ENCODE measurements around the gene DOK6.

The DOK6 gene

DNA sequence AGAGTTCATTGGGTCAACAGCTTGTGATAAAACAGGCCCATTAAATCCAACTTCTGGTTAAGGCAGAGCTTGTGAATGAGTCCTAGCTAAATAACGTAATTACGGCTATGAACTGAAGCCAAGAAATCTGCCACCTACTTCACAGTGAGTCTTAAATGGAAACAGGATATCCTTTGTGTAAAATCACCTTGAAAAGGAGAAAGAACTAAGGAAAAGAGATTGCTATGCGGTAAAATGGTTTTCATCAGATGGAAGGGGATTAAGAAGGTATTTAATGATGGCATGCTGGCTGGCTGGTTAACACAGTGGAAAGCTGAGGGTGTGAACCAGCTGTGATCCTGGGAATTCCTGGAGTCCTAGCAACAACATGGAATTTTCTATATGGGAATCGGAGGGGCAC is 156.6 kb downstream of the DOK6 start:
- DNase-seq = no peak

DNA sequence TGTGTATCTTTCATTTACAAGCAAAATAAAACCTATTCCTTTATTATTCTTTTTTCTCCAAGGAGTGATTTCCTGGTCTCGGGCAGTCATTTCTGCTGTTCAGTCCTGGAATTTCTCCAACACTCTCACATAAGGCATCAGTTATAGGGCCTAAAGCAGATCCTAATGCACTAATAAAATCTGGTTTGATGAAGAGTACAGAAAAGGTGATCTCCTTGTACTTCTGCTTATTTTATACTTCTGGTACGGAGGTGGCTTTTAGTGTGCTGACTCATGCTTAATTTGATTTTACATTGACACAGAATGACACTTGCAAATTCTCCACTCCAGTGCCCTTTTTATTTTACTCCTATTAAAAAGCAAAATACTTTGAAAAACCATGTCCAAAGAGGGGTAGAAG is 157.4 kb downstream of the DOK6 start:
- DNase-seq = no peak

DNA sequence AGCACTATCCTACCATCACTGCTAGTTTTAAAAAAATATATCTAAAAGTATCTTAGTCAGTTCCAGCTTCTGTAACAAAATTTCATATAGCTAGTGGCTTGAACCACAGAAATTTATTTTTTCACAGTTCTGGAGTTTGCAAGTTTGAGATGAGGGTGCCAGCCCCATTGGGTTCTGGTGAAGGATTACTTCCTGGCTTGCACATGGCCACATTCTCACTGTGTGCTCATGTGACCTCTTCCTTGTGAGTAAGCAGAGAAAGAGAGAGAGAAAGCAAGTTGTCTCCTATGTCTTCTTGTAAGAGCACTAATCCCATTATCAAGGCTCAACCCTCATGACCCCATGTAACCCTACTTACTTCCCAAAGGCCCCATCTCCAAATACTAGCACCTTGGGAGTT is 158.9 kb downstream of the DOK6 start:
- no peak for DNase-seq

DNA sequence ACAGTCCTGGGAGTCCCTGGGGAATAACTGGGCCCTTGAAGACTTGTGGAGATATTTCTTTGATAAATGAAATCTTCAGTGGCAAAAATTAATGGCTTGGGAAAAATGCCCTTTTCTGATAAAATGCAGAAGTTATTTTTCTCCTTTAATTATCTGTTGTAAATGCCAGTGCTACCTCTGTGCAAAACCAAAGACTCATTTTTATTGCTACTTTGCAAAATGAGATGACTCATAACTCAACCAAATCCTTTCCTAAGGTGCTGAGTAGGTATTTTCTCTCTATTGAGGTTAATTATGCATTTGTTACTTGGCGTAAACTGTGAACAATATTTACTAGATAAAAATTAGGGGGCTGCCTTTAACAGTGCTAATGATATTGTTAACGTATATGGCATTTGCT is 163.9 kb downstream of the DOK6 start:
- no peak for DNase-seq

DNA sequence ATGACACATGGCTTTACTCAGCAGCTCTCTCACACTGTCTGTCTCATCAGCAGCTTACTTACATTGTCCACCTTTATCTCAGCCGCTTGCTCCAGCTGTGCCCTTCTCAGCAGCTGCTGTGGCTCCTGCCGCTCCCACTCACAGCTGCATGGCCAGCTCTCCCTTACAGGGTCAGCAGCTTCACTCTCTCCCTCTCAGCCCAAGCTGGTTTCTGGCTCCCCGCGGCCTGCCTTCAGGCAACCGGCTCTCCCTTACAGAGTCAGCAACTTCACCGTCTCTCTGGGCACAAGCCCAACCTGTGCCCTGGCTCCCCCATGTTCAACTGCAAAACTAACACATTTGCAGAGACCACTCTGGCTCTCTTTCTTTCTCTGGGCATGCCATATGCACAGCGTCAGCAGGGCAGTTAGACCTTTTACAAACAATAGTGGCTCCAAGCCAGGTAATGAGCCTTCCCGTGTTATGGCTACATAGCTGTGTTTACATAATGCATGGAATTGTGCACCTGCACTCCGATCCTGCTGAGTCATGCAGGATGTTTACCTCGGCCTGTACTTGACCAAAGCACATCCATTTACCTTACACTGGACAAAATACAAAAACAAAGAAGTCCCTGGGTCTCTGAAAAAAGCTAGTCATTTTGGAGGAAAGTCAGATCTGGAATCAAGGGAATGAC is 167.3 kb downstream of the DOK6 start:
- no peak for DNase-seq

DNA sequence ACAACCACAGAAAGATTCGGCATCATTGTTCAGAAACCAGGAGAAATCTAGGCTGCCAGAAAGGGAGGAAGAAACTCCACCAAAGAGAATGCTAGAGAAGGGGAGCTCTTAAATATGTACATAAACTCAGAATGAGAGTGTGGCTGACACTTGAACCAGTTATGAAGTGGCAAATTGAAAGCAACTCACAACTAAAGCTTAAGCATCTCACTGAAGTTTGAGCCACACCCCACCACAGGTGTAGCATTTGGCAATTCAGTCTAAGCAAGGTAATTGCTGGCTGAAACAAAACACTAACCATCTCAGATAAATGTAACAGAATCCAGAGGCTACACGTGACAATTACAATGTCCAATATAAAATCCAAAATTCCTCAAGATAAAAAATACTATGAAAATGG is 168.4 kb downstream of the DOK6 start:
- no peak for DNase-seq

DNA sequence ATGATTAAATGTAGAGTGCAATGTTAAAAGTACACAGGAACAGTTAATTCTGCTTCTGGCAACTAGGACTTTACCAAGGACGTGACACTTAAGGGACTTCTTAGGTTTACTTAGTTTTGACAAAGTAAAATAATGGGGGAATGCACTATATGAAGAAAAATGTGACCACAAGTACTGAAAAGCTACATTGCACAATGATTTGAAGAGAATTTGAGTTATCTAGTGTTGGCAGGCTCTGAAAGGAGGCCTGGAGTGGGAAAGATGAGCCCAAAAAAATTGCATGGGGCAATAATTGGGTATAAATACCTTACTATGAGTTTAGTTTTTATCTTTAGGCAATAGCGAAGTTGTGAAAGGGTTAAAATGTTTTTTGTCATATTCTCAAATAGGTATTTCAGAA is 173.7 kb downstream of the DOK6 start:
- no peak for DNase-seq

DNA sequence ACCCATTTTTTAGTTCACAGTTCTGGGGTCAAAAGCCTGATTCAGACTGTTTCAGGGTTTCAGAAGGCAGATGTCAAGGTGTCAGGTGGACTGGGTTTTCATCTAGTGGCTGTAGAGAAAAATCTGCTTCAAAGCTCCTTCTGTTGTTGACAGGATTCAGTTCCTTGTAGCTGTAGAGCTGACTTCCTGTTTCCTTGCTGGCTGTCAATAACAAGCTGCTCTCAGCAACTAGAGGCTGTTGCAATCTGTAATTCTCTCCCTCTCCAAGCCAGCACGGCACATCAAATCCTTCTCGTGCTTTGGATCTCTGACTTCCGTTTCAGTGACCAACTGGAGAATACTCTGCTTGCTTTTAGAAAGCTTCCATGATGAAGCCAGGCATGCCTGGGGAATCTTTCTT is 179.4 kb downstream of the DOK6 start:
- DNase-seq = no peak

DNA sequence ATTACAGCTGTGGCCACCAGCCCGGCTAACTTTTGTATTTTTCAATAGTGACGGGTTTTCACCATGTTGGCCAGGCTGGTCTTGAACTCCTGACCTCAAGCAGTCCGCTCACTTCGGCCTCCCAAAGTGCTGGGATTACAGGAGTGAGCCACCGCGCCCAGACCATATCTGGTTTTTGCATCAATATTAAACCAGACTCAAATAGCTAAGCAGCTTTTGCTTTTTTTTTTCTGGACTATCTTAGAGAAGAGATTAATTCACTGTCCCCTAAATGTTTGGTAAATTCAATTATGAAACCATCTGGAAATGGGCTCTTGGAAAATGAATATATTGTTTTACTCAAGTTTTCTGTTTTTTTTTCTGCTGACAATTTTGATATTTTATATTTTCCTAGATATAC is 183.7 kb downstream of the DOK6 start:
- DNase-seq = no peak

DNA sequence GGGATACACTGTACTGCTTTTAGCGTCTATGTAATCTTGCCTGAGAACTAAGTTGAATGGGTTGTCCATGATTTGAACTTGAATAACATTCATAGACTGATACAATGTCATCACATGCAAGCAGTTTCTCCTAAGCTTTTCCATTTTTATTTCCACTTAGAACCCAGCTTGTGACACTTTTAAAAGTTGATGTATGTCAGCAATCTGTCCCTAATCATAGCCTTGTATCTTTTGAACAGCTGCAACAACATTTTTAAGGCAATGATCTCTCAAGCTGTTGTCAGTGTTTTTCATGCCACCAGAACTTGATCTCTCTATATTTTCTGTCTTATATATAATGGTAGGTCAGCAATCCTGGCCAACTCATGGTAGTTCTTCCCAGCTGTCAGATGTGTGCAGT is 185.0 kb downstream of the DOK6 start:
- no peak for DNase-seq

DNA sequence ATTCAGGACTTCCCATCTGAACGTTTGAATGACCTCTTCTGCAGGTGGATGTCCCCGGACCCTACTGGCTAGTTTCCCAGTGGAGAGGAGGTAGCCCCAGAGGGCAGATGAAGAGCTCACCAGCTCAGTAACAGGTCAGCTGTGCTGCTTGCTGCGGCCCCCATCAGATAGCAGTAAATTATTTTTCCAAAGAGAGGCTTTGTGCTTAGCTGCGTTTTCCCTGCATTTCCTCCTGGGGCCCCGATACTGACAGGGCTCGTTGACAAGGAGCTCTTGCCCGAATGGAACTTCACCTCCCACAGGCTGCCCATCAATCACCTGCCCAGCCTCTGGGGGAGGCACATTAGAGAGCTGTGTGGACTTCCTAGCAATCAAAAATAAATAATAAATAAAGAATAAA is 185.8 kb downstream of the DOK6 start:
- no peak for DNase-seq

DNA sequence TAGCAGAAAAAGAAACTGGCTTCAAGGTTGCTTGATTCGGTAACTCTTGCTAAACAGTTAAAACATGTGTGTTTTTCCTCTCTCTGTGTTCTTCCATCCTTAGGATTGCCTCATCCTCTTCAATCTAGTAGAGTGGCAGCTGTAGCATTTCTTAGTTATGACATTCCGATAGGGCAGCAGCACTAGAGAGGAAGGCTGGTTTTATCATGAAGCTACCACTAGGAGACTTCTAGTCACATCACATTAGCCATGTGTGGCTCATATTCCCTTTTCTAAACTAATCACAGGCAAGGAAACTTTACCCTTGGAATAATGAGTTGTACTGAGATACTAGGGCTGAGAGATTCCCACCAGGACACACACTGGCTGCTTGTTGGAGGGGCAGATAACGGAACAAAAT is 187.6 kb downstream of the DOK6 start:
- no peak for DNase-seq

DNA sequence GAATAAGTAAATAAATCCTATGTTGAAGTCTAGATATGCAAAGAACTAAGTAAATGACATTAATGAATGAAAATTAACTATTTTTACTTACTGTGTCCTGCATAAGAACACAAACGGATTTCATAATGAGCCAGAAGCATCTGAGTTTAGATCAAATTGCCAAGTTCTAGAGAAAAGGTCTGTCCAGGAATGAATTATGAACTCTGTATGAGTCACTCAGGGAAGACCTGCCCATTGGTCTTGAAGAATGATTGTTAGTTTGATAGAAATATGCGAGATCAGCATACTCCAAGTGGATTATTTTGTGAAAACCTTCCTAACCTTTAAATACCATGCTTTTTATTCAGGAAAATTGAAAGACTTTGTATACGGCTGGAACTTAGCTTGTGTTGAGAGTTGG is 189.5 kb downstream of the DOK6 start:
- no peak for DNase-seq

DNA sequence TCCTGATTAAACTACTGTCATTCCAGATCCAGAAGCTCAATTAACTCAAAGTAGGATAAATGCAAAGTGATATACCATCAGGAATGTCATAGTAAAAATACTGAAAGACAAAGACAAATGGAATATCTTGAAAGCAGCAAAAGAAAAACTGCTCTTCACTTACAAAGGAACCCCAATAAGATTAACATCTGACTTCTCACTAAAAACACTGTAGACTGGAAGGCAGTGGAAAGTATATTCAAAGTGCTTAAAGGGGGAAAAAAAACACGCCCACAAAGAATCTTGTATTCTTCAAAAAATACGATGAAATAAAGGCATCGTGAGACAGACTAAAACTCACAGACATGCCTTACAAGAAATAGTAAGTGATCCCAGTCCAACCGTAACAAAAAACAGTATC is 195.7 kb downstream of the DOK6 start:
- DNase-seq = no peak

DNA sequence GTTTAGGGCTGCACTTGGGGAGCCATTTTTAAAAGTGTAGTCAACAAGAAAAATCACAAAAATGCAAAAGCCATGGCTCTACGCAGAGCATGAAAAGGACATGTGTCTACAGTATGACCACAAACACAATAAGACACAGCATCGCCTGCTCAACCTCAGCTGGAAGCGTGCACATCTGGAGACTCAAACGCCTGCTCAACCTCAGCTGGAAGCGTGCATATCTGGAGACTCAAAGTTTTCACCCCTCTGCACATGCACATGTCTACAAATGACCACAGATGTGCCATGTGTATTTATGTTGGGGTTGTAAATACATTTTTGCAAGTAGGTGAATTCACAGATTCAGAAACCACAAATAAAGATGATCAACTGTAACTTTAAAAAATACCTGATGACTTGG is 196.9 kb downstream of the DOK6 start:
- no peak for DNase-seq

DNA sequence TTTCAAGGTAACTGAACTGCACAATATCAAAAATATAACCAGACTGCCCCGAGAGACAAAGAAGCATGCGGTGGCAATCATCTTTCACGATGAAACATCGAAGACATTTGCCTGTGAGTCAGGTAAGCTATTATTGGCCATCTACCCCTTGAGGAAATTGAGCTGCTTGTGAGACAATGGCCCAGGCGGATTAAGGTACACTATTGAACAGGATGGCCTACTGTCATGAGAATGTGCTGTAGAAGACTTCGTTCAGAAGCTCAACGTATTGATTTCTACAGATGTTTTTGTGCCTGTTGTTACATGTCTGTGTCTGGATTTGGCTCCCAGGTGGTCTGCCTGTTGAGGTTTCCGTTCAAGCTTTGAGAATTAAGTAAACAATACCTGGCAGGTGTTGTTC is 198.7 kb downstream of the DOK6 start:
- DNase-seq = no peak

DNA sequence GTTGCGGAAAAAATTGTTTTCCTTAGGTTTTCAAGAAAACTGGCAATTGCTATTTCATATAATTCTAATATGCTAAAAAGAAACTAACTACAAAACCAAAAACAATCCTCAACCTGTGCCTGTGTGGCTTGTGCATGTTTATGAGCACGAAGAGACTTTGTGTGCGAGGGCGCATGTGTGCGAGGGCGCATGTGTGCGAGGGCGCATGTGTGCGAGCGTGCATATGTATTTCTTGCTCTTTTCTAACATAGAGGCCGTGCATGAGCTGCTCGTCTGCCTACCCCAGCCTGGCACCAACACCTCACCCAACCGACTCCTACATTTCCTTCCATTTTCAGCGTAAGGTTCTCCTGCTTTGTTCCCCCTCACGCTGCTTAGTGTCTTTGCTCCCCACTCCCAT is 211.6 kb downstream of the DOK6 start:
- no peak for DNase-seq

DNA sequence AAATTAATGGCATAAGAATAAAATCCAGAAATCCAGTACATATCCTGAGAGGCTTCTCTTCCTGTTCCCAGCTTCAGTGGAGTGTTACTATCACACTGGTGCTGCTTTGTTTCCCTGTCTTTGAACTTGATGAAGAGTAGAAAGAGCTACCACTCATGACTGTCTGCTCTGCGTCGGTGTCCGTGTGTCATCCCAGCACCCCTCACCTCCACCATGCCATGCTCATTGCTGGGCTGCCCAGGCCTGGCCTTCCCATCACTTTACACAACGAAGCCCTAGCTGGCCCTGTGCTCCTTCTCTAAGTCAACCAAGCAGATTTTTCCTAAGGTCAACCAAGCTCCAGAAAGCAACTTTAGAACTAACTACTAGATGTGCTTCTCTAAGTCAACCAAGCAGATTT is 215.4 kb downstream of the DOK6 start:
- no peak for DNase-seq

DNA sequence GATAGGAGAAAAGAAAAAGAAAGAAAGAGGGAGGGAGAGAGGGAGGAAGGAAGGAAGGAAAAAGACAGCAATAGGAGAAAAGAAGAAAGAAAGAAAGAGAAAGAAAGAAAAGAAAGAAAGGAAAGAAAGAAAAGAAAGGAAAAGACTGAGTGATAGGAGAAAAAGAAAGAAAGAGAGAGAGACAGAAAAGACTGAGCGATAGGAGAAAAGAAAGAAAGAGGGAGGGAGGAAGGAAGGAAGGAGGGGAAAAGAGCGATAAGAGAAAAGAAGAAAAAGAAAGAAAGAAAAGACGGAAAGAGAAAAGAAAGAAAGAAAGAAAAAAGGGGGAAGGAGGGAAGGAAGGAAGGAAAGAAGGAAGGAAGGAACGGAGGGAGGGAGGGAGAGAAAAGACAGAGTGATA is 216.7 kb downstream of the DOK6 start:
- no peak for DNase-seq

DNA sequence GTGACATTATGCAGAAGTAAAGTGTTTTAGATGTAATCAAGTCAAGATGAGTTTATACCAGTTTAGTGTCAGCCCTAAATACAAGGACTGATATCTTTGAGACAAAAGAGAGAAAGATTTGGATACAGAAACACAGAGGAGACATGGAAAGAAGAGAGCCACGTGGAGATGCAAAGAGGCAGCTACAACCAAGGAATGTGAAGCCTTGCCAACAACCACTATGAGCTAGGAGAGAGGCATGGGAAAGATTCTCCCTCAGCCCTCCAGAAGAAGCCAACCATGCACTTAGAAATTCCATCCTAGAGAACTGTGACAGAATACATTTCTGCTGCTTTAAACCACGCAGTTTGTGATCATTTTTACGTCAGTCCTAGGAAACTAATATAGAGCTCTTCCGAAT is 217.2 kb downstream of the DOK6 start:
- no peak for DNase-seq

DNA sequence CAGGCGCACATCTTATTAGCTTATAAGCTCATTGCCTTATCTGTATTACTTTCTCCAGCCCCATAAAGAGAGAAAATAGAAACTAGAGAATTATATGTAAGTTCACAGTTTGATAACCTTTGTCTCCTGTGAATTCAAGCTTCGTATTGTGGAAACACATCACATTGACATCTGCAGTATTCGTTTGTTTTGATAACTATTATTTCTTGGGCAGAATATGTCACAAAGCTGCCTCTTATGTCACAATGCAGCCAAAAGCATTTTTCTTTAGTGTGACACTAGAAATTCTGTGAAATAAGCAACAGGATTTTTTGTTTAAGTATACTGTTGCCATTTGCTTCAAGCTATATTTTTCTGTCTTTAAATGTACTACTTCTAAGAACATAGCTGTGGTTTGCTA is 221.5 kb downstream of the DOK6 start:
- DNase-seq = no peak

DNA sequence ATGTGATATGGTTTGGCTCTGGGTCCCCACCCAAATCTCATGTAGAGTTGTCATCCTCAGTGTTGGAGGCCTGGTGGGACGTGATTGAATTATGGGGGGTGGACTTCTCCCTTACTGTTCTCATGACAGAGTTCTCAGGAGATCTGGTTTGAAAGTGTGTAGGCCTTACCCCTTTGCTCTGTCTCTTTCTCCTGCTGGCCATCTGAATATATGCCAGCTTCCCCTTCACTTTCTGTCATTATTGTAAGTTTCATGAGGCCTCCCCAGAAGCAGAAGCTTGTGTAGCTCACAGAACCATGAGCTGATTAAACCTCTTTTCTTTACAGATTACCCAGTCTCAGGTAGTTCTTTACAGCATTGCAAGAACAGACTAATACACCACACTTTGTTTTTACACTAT is 222.3 kb downstream of the DOK6 start:
- no peak for DNase-seq

DNA sequence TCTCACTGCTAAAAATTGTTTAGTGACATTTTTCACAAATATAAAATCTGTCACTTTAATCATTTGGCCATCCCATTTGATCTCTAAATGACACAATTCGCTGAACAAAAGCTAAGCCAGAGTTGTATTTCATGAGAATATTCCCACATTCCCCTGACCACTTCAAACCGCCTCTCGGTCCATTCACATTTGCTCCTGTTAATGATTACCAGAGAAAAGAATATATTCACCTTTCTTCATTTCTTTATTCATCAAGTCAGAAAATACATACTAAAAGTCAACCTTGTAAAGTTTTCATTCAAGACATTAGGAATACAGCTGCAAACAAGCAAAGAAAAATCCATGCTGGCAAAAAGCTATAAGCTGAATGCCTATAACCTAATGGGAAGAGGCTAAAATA is 225.5 kb downstream of the DOK6 start:
- DNase-seq = no peak

DNA sequence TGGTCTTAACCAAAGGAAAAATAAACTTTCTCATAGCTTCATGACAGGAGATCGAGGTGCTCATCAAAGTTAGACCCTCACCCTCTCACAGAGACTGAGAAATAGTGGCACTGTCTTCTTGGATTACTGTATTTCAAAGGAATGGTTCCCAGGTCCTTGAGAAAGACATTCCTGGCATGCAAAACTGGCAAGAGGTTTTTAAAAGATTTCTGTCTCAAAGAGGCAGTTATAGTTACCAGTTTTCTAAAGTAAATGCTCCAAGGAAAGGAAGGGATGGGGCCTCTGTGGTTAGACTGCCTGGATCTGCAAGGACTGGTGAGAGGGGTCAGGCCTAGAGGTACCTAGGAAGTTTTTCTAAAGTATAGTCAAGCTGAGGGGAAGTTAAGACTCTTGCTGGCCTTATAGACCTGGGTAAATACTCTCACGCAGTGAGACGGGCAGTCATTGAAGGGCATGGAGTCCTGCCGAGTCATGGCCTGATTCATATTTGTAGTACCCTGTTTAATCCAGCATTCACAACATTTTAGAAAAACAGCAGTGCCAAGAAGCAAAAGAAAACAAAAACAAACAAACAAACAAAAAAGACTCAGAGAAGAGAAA is 226.1 kb downstream of the DOK6 start:
- DNase-seq = no peak

DNA sequence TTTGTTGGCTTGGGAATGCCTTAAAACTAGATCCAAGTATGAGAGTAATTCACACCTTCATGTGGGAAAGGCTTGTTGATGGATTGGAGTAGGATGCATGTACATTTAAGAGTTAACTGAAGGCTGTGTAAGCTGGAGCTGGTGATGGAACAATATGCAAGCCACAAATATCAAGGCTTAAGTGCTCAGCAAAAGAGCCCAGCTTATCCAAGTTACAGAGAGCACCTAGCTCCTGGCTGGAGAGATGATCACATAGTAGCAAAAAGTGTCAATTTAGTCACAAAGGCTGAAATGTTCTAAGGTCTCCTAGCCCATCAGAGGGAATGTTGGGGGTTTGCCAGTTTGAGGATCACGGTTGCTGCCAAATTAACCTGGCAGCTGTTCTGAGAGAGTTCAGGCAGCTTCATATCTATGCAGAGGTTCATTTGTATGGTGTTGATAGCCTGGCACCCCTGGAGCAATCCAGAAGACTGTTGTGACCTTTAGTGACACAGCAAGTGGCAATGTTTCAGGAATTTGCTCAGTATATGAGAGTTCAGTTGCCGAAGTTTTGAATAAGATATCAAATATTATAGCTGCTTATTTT is 228.2 kb downstream of the DOK6 start:
- DNase-seq = no peak
